HS-27A (cell line): Measurements from ENCODE around the gene OPN3.

Experiments used
- DNase-seq: peaks from one replicate; pipeline ENCODE4 v3.0.0-alpha.2; 2012; ENCODE audit warnings: low read depth, missing footprints

OPN3 gene

DNA sequence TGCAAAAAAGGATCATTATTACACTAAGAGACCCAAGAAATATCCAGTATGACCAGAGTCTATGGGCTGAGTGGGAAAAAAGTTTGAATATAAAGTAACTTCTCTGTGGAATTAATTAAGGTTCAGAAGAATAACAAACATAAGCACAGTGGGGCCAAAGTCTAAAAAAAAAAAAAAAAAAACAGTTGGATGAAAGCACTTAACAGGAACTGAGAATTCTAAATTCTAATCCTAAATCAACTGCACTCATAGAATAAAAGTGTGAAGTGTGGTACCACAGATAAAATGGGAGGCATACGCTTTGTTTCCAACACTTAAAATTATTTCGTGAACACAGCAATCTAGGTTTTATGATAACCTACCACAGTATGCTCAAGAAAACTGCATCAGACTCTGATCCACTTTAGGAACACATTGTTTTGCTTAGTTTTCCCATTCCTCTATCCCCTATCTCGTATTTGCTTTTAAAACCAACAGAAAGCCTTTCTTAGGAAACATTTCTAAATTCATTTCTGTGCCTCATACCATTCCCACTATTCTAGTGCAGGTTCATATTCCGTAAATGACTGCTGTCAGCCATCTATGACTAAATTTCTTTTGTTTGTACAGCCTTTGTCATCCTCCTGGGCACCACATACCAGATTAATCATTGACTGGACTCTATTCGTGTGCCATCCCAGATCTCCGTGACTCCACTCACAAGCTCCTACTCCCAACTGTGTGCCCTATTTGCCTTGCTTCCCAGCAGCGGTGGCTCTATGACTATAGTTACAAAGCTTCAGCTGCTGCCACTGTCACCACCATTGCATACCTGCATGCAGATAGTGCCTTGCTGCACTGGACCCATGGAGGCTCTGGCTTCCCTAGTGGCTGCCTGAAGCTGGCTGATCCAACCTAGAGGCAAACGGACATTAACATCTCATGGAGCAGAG lies 24.9 kb downstream of the OPN3 start:
- no peak for DNase-seq

DNA sequence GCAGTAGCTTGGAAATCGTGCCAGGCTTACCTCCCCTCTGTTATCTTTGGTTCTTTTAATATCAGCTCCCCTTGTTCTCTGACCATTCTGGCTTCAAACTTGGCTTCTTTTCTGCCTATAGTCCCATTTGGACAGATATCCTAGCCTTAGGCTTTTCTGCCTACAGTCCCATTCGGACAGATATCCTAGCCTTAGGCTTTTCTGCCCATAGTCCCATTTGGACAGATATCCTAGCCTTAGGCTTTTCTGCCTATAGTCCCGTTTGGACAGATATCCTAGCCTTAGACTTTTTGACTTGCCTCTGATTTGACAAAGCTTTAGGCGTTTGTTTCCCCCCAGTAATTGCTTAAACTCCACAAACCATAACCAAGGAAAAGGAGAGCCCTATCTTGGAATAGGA lies 25.6 kb downstream of the OPN3 start:
- DNase-seq = no peak

DNA sequence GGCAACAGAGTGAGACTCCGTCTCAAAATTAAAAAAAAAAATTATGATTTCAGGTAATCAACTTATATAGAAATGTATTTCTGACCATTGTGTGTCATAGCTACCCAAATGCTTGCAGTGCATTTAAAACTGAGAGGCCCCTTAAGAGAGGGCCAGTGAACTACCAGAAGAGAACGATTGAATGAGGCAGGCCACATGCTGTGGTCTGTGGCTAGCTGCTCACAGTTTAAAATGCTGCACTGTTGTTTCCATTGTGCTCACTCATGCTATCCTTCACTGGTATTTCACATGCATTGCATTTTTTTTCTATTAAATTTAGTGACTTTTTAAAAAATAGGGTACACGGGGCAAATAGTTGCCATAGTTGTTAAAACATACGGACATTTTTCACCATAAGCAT lies 26.0 kb downstream of the OPN3 start:
- DNase-seq = no peak

DNA sequence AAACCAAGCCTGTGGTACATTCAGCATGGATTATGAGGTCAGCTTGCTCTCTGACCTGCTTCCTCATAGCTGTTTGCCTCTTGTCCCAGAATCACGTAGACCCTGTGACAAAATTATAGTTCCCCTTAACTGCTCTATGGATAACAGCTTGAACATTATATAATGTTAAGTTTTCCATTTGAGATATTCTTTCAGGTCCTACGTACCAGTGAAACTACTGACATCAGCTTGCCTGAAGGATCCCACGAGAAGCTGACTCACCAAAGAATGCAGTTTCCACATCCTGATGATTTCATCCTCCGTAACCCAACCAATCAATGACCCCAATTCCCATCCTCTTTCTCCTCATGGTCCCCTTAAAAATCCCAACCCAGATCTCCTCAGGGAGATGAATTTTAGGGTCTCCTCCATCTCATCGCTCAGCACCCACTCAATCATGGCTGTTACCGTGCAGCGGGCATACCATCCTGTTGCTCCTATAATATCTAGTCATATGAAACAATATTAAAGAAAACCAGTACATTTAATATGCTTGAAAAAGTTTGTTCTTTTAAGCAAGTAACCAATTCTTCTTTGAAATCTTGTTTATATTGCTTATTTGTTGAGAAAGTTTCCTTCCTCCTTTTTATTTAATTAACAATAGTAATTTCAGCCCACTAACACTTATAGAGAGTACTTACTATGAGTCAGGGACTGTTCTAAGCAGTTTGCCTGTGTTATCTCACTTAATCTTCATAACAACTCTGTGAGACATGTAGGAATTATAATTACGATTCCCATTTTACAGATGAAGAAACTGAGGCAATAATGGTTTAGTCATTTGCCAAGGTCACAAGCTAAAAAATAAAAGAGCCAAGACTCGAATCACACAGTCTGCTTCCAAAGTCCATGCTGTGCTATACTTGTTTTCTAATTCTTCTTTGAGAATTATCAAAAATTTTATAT lies 27.4 kb downstream of the OPN3 start:
- no peak for DNase-seq

DNA sequence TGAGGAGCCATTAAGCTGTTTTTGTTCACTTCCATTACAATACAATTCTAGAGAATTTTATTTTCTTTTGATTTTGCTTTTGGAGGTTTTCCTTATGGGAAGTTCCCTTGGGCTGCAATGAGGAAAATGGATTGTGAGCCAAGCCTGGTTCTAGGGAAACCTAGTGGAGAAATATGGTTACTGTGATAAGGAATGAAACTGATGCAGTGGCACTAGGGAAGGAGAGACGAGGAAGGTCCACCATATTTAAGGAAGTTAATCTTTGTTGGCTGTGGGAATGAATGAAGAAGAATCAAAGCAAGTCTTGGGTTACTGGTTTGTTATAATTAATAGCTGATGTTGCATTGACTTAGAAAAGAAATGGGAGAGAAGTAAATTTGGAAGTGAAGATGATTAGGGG lies 28.4 kb downstream of the OPN3 start:
- DNase-seq = no peak

DNA sequence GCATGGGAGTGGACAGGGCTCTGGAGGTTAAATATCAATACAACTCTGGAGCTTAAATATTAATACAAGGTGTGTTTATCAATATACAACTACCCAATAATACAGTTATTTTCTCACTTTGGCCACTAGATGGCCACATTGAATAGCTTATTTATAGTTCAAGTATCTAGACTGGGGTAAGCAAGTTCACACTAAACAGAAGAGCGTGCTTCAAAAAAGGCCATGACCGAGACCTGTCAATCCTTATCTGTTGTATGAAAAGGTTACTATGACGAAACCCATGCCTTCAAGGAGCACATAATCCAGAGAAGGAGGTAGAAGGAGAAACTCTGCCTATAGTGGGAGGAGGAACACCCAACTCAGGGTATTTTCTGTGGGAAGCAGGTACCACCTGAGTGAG lies 29.1 kb downstream of the OPN3 start:
- DNase-seq = no peak

DNA sequence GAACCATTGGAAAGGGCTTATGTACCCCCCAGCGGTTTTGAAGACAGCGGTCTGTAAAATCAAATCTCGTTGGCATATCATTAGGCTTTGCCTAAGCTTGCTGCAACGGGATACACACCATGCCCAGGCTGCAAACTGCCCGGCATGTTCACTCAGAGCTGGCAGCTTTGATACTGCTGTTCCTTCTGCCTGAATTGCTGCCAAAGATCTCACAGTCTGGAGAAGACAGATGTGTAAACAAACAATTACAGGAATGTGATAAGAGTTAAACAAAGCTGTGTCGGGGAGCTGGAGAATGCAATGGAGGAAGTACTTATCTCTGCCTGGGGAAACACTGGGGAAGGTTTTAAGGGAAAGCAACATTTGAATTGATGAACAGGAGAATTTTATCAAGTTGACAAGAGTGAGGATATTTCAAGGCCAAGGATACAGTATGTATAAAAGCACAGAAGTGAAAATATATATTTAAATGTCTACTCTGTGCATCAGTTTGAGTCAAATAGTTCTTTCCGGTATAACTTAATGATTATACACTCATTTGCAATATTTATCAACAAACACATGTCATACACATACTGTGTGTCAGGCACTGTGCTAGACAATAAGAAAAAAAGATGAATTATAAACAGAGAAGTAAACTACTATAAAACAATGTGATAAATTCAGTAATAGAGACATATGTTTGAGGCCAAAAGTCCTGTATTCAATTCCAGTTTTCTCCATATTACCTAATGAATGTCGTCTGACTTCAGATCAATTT lies 29.9 kb downstream of the OPN3 start:
- DNase-seq = no peak

DNA sequence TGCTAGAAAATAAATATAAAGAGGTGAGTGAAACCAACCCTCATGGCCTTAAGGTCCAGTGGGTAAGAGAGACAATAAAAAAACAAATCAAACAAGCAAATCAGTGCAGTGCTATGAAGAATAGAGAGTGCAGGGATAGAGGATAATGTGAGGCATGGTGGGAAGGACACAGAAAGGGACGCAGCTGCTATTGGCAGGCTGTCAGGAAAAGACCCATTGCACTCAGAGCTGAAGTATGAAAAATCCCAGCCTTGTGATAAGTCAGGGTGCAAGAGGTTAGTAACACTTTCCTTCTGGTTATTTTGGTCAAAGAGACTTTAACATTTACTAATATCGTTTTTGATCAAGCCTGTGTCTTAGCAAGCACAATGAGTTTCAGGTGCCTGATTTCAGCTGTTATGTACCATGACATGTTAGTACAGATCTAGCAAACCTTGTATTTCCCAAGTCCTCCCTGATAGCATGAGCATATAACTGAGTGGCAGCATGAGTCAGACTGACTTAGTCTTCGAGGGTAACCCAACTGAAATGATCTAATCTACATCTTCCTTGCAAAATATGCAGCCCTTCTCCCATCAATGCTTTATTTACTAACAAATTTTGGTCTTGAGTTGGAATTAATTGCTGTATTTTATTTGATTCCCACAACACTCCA lies 31.7 kb downstream of the OPN3 start:
- DNase-seq = no peak

DNA sequence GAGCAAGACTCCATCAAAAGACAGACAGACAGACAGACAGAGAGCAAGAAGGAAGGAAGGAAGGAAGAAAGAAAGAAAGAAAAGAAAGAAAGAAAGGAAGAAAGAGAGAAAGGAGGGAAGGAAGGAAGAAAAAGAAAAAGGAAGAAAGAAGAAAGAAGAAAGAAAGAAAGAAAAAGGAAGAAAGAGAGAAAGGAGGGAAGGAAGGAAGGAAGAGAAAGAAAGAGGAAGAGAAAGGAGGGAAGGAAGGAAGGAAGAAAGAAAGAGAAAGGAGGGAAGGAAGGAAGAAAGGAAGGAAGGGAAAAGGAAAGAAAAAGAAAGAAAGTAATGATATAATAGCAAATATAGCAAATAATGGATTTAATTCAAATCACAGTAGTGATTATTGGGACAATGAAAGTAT lies 32.7 kb downstream of the OPN3 start:
- no peak for DNase-seq

DNA sequence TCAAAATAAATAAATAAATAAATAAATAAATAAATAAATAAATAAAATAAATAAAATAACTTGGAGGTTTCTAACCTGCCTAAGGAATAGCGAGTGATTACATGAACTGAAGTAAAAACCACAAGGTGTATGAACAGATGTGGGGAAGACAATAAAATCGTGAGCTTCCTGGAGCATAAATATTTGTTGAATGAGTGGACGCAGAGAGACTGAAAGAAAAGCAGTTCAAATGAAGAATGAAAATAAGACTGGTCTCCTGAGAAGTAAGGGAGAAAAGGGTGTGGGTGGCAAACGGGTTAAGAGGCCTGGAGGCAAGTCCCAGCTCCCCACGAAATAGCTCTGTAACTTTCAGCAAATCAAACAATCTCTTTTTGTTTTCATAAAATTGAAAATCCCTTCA lies 33.6 kb downstream of the OPN3 start:
- DNase-seq = no peak

DNA sequence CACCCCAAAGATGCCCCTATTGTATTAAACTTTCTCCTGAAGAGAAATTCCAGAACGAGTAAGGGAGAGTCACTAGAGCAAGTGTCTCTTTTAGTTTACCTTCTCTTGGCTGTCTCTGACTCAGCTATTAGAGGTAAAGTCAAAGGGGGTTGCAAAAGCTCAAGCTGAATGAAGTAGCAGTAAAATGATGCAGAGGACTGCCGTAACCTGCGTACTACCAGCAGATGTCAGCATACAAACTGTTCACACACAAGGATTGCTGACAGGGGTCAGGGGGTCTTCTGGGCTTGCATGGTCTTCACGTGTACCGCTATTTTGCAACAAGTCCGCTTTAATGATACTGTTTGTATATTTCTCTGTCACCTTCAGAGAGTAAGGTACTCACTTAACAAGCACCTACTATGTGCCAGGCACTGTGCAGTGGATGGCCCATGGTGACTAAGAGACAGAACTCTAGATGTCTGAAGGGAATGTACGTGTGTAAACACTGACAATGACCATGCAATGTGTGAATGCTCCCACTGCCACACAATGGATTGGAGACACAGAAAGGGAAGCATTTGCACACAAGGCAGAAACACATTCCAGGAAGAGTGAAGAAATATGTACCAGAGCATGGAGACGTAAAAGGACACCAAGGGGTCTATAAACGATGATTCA lies 34.9 kb downstream of the OPN3 start:
- no peak for DNase-seq

DNA sequence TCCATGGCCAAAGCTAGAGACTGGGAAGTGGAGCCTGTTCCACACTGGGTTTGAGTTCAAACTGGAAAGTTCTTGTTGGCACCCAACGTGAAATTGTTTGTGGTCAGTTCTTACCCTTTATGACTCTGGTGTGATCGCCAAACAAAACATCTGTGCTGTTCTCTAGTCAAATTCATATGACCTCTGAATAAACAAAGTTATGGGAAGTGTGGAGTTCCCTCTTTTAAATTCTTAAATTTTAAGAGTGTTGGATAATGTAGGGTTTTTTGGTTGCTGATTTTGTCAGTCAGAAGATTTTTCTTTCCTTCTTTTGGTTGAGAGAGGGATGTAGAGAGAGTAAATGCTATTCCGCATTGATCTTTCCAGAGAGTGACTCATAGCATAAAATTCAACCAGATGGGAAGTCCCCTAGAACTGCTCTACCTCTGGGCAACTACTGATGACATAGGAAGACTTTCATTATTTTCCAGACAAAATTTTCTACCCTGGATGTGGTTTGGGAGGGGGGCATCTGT lies 36.4 kb downstream of the OPN3 start:
- DNase-seq = no peak

DNA sequence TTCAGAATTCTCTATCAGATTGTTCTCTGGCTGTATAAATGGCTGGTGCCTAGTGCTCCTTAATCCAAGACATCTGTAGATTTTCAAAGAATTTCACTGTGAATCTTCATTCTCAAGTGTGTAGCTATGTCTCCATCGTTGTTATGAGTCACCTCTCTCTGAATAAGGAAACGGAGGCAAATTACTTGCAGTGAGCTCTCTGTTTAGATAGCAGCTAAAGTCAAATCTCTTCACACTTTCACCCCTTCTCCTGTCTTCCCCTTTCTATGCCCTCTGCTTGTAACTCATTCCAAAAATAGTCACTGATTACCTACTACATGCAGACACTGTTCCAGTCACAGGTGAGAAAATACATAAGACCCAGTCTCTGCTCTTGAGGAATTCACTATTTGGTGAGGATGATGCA lies 39.7 kb downstream of the OPN3 start:
- no peak for DNase-seq

DNA sequence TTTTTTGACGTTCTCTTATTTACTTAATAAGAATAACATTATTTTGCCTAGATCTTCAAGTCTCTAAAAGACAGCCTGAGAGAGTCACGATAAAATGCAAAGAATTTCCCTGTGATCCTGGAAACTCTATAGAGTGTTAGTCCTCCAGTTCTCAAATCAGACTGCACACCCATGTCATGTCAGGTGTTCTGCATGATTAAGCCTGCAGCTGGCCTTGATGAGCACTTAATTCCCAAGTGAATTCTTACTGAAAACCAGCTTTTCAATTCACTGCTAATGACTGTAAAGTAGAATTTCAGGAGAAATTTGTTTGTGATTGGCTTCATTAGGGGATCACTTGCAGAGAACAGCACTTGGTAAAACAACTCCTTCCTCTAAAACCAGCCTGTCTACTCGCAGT lies 41.9 kb downstream of the OPN3 start:
- no peak for DNase-seq

DNA sequence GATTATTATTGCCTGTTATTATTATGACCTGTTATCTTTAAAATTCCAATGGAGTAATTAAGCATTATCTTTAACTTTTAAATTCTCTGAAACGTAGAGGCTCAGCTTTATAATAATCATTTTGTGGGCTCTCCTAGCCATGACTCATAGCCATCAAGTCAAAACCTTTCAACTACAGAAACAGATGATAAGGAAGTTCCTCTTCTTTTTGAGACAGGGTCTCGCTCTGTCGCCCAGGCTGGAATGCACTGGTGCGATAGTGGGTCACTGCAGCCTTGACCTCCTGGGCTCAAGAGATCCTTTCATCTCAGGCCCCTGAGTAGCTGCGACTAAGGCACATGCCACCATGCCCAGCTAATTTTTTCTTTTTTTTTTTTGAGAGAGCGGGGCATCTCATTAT lies 43.5 kb downstream of the OPN3 start:
- no peak for DNase-seq

DNA sequence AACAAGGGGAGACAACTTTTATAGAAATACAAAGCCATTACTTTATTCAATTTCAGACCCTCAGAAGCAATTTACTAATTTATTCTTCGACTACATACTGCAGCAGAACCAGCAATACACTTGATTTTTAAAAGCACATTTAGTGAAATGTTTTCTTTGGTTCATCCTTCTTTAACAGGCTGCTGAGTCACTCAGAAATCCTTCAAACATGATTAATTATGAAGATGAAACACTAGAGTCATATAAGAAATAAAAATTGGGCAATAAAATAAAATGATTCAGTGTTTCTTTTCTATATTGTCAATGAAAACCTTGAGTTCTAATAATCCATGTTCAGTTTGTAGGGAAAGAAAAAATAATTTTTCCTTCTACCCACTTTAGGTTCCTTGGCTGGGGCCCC lies 47.0 kb downstream of the OPN3 start:
- DNase-seq = no peak

DNA sequence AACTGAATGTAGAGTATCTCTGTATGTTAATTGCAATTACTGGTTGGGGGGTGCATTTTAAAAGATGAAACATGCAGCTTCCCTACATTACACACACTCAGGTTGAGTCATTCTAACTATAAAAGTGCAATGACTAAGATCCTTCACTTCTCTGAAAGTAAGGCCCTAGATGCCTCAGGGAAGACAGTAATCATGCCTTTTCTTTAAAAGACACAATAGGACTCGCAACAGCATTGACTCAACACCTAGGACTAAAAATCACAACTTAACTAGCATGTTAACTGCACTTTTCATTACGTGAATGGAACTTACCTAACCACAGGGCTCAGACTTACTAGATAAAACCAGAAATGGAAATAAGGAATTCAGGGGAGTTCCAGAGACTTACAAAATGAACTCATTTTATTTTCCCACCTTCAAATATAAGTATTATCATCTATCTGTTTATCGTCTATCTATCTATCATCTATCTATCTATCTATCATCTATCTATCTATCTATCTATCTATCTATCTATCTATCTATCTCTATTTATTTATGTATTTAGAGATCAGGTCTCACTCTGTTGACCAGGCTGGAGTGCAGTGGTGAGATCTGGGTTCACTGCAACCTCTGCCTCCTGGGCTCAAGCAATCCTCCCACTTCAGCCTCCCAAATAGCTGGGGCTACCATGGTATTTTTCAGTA lies 47.8 kb downstream of the OPN3 start:
- no peak for DNase-seq

DNA sequence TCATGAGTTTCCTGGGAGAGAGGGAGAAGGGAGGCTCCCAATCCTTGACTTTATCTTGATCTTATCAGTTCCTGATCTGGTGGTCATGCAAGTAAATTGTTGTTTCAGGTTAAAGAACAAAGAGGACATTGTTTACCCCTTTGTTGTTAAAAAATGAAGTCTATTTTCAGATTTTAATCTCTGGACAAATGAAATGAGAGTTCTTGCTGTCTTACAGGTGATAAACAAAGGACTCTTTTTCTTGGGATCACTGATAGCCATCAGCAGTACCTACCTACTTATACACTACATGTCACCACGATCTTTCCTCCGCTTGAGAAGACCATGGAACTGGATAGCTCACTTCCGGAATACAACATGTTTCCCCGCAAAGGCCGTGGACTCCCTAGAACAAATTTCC lies 48.4 kb downstream of the OPN3 start:
- no peak for DNase-seq

DNA sequence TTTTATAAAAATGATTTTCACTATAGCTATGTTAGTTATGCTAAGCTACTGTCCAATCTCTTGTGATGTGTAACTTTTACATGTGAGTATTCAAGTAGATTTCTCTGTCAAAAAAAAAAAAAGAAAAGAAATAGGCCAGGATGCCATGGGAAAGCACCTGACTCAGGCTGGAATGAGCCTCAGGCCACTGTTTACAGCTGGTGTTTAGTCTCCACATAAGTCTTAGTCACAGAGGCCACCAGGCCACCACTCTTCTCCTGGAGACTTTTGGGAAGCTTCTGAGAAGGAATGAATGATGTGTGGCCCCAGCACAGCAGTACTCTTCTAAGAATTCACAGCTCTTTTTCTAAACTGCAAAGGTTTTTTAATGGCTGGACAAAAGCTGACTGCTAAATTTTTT lies 48.9 kb downstream of the OPN3 start:
- DNase-seq = no peak

DNA sequence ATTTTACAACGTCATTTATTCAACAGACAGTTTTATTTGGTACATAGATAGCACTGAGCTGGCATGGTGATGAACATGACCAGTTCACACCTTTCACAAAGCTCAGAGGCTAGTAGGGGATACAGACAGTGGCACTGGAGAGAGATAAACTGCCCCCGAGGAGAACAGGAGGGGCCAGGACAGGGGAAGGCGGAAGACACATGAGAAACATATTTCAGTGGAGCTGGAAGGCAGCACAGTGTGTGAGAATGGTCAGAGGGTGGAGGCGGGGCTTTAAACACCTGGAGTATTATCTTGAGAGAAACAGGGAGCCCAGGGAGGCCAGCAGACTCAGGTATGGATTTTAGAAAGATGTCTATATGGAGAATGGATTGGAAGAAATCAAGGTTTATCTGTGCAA lies 49.5 kb downstream of the OPN3 start:
- DNase-seq = no peak
